Body of pancreas (tissue), 4 donors: ENCODE data around the gene NUBPL.

Source experiments
- CTCF ChIP-seq, 7 experiments: fragments of 450-650 bp in 4 of 7; fragments of 200-600 bp in 3 of 7; sonication (generic) in 3 of 7; IDR thresholded peaks; one replicate each; pipeline ENCODE4 v1.5.1; 2016 to 2019; ENCODE audit warnings: antibody characterized with exemption in 7 of 7
- POLR2A ChIP-seq, 3 donors: fragments of 450-650 bp; IDR thresholded peaks; one replicate each; pipeline ENCODE4 v1.6.1; 2016; ENCODE audit warnings: antibody characterized with exemption in 3 of 3, mild to moderate bottlenecking in 2 of 3

- TF ChIP-seq CTCF (IDR thresholded peaks at IDR 0.05): no peak
- TF ChIP-seq POLR2A (IDR thresholded peaks at IDR 0.05): no peak
Measured at GRCh38 chr14:31550589-31550988, 10.6 kb upstream of the NUBPL start.
